Cardiac fibroblast (primary cell): ENCODE results near the gene FAM83E.

Source experiments
- DNase-seq, 2 donors: peaks; one replicate each; pipeline versions ENCODE4 v3.0.0 to v3.0.0-alpha.2; 2010; ENCODE audit warnings: low read depth in 2 of 2
- H3K4me3 ChIP-seq, 2 donors: replicated peaks in 1 of 2; 1 replicate in 1 of 2; 2 replicates in 1 of 2; pipeline ENCODE4 v1.5.1; 2011; ENCODE audit warnings: low read depth in 2 of 2, low read length in 2 of 2, mild to moderate bottlenecking in 2 of 2, moderate library complexity in 1 of 2
- TF ChIP-seq, protein P1 (sequence below): IDR thresholded peaks from one replicate; pipeline ENCODE4 v1.5.1; 2011; ENCODE audit warnings: low read depth, mild to moderate bottlenecking, low read length, inconsistent platforms

The FAM83E gene

GRCh38 chr19:48627201-48627864 lies 12.5 kb upstream of the FAM83E start:
- no peak overlapping the region for H3K4me3 ChIP-seq
- TF ChIP-seq, protein P1, sequence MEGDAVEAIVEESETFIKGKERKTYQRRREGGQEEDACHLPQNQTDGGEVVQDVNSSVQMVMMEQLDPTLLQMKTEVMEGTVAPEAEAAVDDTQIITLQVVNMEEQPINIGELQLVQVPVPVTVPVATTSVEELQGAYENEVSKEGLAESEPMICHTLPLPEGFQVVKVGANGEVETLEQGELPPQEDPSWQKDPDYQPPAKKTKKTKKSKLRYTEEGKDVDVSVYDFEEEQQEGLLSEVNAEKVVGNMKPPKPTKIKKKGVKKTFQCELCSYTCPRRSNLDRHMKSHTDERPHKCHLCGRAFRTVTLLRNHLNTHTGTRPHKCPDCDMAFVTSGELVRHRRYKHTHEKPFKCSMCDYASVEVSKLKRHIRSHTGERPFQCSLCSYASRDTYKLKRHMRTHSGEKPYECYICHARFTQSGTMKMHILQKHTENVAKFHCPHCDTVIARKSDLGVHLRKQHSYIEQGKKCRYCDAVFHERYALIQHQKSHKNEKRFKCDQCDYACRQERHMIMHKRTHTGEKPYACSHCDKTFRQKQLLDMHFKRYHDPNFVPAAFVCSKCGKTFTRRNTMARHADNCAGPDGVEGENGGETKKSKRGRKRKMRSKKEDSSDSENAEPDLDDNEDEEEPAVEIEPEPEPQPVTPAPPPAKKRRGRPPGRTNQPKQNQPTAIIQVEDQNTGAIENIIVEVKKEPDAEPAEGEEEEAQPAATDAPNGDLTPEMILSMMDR = no peak

GRCh38 chr19:48625891-48626327 lies 11.0 kb upstream of the FAM83E start:
- TF ChIP-seq, protein P1 = no peak
- no peak for DNase-seq
- no peak overlapping the region for H3K4me3 ChIP-seq

More at GRCh38 chr19:48627201-48627864, 12.5 kb upstream of the FAM83E start:
- DNase-seq = no peak

GRCh38 chr19:48624791-48625723 lies 10.2 kb upstream of the FAM83E start:
- H3K4me3 ChIP-seq = peak overlapping the region; percentile 44 to 56
- no peak for DNase-seq
- TF ChIP-seq, protein P1 = no peak

DNA sequence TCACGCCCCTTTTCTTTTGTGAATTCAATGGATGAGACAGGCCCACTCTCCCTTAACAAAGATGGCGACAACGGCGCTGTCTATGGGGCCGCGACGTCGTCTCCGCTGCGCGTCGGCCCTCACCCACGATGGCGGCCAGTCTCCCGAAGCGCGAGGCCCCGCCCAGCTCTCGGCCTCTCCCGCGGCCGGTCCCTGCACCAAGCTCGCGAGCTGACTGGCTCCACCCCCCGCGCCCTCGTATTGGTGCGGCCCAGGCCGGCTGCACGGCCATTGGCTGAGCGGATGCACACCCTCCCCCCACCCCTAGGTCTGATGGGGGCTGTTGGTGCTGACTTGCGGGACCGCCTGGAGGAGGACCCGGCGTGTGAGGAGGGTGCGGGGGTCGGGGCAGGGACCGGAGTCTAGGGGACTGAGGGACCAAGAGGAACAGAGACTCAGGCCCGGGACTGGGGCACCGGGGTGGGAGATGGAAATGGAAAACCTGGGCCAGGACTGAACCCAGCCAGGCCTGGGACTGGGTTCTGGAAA lies 9.3 kb upstream of the FAM83E start:
- H3K4me3 ChIP-seq = peak overlapping the region; percentile 44 to 56
- DNase-seq = peak; percentile 97 to 99
- TF ChIP-seq, protein P1 = no peak

GRCh38 chr19:48623556-48624066 lies 8.7 kb upstream of the FAM83E start:
- DNase-seq = no peak
- TF ChIP-seq, protein P1 = no peak
- H3K4me3 ChIP-seq = peak overlapping the region; percentile 9 to 41

DNA sequence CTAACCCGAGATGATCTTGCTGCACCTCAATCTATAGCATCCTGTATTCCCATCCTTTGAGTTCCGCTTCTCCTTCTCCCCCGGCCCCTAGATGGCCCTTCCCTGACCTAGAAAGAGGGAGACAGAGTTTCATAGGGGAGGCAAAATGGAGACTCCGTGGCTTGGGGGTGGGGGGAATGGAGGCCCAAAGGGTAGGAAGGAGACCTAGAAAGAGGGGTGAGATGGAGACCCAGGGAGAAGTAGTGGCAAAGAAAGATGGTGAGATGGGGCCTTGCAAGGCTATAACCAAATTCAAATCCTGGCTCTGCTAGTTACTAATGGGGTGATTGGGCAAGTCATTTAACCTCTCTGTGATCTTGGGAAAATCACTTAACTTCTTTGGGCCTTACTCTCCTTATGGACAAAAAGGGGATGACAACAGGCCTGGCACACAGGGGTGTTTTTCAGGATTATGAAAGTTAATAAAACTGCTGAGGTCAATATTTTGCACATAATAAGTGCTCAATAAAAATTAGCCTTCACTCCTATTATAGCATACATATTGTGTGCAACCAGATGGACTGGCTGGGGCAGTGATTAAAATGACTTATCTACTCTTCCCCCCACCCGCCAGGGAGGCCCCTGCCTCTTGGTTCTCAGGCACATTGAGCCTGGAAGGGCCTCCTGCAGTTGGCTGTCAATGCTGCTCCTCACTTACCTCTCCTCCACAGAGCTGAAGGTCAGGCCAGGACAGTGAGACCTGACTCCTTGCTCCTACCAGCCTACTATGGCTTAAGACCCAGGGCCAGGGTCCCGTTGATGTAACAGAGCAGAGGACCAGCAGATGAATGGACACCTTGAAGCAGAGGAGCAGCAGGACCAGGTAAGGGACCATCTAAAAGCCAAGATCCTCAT lies 5.1 kb upstream of the FAM83E start:
- peak overlapping the region; percentile 53 to 66 for H3K4me3 ChIP-seq
- TF ChIP-seq, protein P1 = no peak
- DNase-seq = peak in 1 of 2 donors; percentile 52
